A549 (cell line): Measurements from ENCODE around the gene SGCA.

Experiments
- CBX2 ChIP-seq: fragments of 200-600 bp; sonication (generic); IDR thresholded peaks from 2 replicates; pipeline ENCODE4 v1.6.1; 2016; ENCODE audit warnings: low read depth, mild to moderate bottlenecking, borderline replicate concordance
- CHD2 ChIP-seq: fragments of 150-350 bp; IDR thresholded peaks from 2 replicates; pipeline ENCODE4 v1.6.1; 2014; ENCODE audit warnings: low read length; ENCODE audit not compliant: partially characterized antibody
- CTCF ChIP-seq: fragments of >200 bp; sonication (Bioruptor Twin); formaldehyde crosslinking; IDR thresholded peaks from 3 replicates; pipeline ENCODE4 v1.5.1; 2016
- HOXA7 ChIP-seq: fragments of 250-450 bp; sonication (Bioruptor Pico); IDR thresholded peaks from 2 replicates; pipeline ENCODE4 v1.5.0; 2020; ENCODE audit warnings: mild to moderate bottlenecking, moderate library complexity
- NR3C1 ChIP-seq: fragments of >200 bp; sonication (Bioruptor Twin); formaldehyde crosslinking; IDR thresholded peaks from 3 replicates; pipeline ENCODE4 v1.6.1; 2017
- RAD21 ChIP-seq, 2 experiments: fragments of >200 bp in 1 of 2; sonication (Bioruptor Twin) in 1 of 2; formaldehyde crosslinking in 1 of 2; IDR thresholded peaks in 1 of 2; conservative IDR thresholded peaks in 1 of 2; 2 replicates in 1 of 2; 3 replicates in 1 of 2; pipeline ENCODE4 v1.6.1; 2012 to 2018; ENCODE audit warnings: inconsistent platforms in 1 of 2
- SREBF2 ChIP-seq: fragments of 450-650 bp; IDR thresholded peaks from 2 replicates; pipeline ENCODE4 v1.6.1; 2014; ENCODE audit warnings: mild to moderate bottlenecking, moderate library complexity
- TF ChIP-seq, protein P1 (sequence below): IDR thresholded peaks from 2 replicates; pipeline ENCODE4 v1.6.1; 2012
- TF ChIP-seq, protein P2 (sequence below): fragments of 200-600 bp; sonication (generic); IDR thresholded peaks from 2 replicates; pipeline ENCODE4 v1.6.1; 2016; ENCODE audit warnings: antibody characterized with exemption, mild to moderate bottlenecking, moderate library complexity

GRCh38 chr17:50136096-50136687 lies 29.6 kb upstream of the SGCA start:
- no peak for TF ChIP-seq CTCF
- no peak for TF ChIP-seq SREBF2
- TF ChIP-seq, protein P1, sequence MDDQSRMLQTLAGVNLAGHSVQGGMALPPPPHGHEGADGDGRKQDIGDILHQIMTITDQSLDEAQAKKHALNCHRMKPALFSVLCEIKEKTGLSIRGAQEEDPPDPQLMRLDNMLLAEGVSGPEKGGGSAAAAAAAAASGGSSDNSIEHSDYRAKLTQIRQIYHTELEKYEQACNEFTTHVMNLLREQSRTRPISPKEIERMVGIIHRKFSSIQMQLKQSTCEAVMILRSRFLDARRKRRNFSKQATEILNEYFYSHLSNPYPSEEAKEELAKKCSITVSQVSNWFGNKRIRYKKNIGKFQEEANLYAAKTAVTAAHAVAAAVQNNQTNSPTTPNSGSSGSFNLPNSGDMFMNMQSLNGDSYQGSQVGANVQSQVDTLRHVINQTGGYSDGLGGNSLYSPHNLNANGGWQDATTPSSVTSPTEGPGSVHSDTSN, result no peak
- TF ChIP-seq HOXA7 (CRISPR knock-in tag), result no peak
- no peak for TF ChIP-seq CHD2
- TF ChIP-seq, protein P2, sequence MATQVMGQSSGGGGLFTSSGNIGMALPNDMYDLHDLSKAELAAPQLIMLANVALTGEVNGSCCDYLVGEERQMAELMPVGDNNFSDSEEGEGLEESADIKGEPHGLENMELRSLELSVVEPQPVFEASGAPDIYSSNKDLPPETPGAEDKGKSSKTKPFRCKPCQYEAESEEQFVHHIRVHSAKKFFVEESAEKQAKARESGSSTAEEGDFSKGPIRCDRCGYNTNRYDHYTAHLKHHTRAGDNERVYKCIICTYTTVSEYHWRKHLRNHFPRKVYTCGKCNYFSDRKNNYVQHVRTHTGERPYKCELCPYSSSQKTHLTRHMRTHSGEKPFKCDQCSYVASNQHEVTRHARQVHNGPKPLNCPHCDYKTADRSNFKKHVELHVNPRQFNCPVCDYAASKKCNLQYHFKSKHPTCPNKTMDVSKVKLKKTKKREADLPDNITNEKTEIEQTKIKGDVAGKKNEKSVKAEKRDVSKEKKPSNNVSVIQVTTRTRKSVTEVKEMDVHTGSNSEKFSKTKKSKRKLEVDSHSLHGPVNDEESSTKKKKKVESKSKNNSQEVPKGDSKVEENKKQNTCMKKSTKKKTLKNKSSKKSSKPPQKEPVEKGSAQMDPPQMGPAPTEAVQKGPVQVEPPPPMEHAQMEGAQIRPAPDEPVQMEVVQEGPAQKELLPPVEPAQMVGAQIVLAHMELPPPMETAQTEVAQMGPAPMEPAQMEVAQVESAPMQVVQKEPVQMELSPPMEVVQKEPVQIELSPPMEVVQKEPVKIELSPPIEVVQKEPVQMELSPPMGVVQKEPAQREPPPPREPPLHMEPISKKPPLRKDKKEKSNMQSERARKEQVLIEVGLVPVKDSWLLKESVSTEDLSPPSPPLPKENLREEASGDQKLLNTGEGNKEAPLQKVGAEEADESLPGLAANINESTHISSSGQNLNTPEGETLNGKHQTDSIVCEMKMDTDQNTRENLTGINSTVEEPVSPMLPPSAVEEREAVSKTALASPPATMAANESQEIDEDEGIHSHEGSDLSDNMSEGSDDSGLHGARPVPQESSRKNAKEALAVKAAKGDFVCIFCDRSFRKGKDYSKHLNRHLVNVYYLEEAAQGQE, result no peak
- no peak for TF ChIP-seq NR3C1
- TF ChIP-seq RAD21 (conservative IDR thresholded peaks at IDR 0.05 in 1 of 2, IDR thresholded peaks at IDR 0.05 in 1 of 2), result no peak
- no peak for TF ChIP-seq CBX2
